SW 1271 (cell line): ENCODE measurements around the gene FAM83E.
A peak's percentile ranks its signal among the peaks of the same experiment; 100 is the strongest.
"Not testable (repeated sequence)": the region's sequence is repeated elsewhere in the genome, so short reads cannot be mapped to it uniquely, and the experiment has no call there.

Source experiments
- DNase-seq, 2 experiments: peaks; one replicate each; lab custom pipeline; 2025; lab: John Stamatoyannopoulos, UW

Gene FAM83E

DNA sequence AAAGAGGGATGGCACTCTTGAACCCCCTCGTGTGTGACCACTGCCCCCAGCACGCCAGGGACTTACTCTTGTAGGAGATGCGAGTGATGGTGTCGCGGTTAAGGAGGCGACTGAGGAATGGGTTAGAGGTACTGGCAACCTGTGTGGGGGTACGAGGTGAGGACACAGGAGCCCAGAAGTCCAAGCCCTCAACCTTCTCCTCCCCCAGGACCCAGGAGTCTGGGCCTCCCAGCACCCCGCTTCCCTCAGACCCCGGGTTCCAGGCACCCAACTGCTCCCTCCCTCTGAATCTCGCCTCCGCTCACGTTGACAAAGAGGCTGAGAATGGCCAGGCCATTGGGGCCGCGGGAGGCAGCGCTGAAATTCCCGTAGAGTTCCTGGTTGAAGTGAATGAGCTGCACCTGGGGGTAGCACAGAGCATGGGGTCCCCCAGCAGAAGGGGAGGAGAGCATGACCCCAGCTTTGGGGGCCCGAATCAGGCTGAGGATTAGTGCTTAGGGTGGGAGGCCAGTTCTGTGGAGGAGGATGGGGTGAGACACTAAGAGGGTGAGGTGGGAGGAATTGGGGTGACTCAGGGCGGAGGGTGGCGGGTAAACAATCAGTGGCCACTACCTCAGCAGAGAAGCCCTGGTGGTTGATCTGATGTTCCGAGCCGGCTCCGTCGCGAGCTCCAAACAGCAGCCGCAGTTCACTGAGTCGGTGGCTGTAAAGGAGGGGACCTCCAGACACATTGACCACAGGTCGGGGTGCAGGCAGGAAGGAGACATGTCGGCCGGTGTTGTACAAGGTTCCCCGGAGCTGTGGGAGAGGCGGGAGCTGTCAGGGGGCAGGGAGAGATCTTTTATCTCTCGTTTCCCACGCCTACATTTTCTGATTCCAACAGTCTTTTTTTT lies 24.9 kb upstream of the FAM83E start:
- no peak for DNase-seq

DNA sequence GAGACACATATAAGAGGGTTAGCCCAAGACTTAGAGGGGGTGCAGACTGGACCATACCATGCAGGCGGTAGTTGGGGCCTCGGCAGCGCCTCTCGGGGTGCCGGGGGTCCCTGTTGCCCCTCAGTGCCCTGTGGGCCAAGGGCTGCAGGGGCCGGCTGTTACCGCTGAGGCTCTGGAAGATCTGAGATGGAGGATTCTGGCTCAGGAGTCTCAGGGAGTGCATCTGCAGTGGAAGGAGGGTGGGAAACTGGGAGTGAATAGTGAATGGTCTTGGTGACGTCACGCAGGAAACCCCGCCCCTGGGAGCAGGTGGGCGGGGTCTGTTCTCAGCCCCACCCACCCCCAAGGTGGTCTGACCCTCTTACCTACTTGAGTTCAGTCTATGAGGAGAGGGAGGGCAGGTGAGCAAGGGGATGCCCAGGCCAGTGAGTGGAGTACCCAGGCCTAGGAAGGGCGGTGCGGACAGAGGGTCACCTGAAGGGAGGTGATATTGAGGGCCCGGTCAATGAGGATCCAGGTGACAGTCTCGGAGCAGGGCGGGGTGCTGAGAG lies 24.0 kb upstream of the FAM83E start:
- DNase-seq, result no peak

DNA sequence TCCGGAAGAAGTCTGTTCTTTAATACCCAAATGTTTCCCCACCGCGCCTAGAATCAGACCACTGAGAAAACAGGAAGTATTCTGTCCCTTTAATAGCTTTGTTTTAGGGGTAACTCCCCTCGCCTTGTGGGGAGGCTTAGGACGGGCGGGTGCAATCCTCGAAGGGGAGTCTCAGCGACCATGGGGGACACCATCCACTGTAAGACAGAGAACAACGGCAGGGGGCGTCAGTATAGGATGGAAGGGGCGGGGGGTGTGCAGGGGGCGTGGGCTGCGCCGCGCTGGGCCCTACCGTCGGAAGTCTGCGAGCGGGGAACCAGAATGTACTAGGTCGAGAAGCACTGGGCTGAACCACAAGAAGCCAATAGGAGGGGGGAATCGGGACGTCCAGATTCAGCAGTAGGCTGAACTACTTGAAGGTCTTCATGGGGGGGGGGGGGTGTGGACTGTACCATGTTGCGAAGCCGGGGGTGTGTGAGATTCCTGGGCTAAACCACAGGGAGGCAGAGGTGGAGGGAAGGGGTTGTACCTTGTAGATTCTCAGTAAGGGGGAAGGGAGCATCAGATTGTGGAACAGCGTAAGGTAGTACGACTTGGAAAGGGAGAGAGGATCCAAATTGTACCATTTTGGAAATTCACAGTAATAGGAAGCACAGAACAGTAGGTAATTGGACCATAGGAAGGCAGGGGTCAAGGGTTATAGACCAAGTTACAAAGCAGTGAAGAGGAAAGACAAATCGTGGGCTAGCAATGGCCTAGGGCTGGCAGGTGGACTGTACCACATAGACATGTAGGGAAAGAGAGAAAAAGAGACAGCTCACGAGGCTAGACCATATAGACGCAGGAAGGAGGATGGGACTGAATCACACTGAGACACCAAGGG lies 23.3 kb upstream of the FAM83E start:
- peak; percentile 51 to 86 for DNase-seq

DNA sequence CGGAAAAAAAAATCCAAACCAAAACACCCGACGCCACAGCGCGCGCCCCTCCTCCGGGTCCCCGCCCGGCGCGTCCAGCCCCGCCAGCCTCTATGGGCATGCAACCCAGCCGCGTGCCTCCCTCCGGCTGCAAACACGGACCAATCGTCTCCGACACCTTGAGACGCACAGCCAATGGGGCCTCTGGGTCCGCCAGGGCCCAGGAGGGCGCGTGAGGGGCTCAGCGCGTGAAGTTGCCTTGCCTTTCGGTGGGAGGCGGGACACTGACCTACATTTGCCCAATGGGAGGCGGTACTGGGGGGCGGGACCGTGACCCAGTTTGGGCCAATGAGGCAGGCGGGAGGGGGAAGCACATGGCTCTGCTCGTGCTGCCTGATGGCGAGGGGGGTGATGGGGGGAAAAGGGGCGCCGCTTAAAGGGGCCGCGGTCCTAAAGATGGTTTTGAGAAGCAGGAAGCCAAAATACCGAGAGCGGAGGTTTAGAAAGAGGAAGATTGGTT lies 22.6 kb upstream of the FAM83E start:
- DNase-seq, result peak; percentile 88 to 95

DNA sequence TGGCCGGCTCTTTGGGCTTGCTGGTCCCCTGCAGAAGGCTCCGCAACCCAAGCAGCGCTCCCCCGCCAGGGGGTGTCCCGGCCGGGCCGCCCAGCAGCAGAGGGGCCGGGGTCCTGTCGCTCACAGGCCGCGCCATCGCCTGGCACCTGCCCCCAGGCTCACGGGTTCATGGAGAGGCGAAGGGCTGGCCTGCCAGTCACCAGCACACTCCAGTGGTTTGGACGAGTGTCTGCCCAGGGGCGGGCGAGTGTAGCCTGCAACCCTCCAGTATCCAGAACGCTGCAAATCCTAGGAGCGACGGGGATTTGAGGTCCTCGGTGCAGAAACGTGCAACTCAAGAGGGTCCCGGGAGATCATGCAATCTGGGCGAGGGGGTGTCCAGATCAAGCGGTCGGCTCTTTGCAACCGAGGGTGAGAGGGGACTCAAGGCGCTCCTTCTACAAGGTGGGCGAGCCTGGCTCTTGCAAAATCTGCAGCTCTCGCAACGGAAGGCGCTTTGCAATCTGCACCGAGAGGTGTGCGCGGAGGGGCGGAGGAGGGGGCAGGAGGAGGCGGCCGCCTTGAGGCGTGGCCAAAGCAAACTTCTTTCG lies 22.1 kb upstream of the FAM83E start, which contains the start of gene DBP:
Gene DBP (minus strand): TSS at position 521 of the 590 bp plus-strand sequence. CDS start 385 bp downstream, at position 136.
- no peak for DNase-seq

DNA sequence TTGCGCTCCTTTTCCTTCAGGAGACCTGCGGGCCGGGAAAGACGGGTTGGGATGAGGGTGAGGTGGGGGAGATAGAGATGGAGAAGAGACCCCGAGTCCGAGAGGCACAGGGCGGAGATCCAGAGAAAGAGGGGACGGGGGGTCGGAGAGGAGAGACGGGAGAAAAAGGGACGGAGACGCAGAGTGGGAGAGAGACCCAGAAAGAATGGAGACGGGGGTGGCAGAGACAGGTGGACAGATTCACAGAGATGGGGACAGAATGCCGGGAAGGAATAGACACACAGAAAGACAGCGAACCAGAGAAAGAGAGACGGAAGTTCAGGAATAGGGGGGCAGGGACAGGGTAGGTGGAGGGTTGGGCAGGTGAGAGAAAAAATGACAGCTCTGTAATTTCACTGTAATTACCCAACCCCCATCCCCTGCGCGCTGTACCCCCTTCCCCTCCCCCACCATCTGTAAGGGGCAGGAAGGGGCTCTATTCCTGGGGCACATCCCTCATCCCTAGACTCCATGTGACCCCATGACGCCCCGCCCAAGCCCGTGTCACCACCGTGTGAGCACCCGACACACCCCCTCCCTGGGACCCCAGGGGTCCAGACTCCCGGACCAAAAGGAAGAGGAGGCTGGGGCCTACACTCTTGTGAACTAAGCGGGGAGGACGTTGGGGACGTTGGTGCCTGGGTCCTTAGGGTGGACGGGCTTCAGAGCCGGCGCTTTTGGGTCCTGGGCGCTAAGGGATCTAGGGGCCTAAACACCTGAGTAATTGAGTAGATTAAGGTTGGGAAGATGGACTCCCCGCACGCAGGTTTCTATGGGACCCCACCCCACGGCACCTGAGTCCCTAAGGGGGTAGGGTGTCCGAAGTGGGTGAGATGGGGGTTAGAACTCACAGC lies 21.3 kb upstream of the FAM83E start:
- DNase-seq, result no peak

DNA sequence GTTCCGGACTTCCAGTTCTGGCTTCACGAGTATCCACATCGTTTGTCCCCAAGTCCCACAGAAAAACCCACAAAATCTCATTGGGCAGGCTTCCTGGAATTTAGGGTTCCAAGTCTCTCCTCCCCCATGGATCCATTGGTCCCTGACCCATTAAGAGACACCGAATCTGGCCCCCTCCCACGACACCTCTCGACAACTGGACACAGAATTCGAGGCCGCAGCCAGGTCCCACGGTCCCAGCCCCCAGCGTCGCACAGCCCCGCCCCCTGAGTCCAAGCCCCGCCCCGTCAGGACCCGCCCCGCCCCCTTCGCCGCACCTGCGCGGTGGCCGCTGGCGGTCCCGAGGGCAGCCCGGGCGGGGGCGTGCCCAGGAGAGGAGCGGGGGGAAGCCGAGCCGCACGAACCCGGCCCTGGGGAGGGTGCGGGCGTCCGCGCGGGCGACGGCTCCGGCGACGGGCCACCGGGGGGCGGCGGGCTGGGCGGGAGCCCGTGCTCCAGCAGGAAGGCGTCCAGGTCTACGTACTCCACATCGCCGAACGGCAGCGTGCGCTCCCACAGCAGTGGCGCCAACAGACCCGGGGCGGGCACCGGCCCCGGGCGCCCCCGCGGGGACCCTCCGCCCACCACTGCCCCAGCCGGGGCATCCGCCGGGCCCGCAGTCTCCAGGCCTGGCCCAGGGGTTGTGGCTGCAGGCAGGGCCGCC lies 20.5 kb upstream of the FAM83E start:
- DNase-seq, result peak in 1 of 2 experiments; percentile 42

DNA sequence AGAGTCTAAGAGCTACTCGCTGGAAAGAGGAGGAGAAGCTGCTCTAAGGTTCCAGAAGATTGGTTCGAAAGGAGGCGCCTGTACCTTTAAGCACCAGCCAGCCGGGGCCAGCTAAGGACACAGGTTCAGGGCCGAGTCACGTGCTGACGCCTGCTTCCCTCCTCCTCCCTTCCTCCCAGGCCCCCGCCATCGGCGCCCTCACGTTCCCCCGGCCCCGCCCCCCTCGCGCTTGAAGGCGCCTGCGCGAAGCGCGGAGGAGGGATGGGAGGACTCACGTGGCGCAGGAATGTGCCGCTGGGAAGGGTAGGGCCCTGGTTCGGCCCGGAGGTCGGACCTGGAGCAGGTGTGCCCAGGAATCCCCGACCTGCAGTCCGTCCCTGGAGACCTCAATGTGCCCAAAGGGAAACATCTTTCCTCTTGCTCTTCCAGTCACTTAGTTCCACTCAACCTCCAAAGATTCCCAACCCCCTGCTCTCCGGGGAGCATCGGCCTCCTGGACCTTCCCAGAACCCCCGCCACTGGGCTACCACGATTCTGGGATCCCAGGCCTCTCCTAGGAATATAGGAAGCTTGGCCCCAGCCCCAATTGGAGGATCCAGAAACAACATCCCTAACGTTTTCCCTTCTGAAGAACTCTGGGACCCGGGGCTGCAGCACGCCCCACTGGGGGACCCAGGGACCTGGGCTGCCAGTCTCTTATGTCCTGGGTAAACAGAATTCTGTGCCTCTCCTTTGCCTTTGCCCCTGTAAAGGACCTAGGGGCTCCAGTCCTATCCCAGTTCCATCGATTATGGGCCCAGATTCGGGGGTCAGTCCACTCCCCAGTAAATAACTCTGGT lies 19.8 kb upstream of the FAM83E start:
- peak; percentile 82 to 92 for DNase-seq

DNA sequence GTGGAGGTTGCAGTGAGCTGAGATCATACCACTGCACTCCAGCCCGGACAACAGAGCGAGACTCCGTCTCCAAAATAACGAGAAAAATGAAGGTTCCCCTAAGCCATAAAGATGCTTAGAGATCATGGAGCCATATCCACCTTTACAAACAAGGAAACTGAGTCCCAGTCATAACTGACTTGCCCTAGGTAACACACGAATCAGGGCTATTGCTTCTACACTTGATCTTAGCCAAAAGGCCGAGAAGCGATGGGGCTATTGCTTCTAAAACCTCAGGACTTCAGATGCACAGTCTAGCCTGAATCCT lies 19.1 kb upstream of the FAM83E start:
- no peak for DNase-seq

DNA sequence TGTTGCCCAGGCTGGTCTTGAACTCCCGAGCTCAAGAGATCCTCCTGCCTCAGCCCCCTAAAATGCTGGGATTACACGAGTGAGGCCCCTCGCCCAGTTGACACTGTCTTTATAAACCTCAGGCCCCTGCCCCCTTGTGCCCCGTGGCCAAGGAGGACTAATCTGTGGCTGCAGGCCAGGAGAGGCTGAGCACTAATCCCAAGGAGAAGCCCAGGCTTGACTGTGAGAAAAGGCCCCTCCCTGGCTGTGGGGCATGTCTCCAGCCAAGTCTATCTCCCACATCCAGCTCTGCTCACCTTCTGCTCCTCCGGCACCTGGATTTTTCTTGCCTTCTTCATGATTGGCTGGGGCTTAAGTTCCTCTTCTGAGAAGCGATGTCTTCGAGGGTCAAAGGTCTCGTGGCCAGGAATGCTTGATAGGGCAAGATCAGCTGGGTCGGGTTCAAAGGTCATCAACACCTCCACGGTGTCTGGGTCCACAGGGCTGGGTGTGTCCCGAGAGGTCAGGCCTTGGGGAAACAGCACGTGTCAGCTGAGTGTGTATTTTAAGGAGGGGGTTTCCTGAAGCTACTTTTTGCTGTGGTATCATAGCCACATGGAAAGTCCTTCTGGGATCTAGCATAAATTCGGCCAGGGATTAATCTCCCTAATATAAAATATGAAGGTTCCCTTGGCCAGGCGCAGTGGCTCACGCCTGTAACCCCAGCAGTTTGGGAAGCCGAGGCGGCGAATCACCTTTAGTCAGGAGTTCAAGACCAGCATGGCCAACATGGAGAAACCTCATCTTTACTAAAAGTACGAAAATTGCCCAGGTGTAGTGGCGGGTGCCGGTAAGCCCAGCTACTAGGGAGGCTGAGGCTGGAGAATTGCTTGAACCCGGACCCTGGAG lies 18.5 kb upstream of the FAM83E start:
- no peak for DNase-seq

DNA sequence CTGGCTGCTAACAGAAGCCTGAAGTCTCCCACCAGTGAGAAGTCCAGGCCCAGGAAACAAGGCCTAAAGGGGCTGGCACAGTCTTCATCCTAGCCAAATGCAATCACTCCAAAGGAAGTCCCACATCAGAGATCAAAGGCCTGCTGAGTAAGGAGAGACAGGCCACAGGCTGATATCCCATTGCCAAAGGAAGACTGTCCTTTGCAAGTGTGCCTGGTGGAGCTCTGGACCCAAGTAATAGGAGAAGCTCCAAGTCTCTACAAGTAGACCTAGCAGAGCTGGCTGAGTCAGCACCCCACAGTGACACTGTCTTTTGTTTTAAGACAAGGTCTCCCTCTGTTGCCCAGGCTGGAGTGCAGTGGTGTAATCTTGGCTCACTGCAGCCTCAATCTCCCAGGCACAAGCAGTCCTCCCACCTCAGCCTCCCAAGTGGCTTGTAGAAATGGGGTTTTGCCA lies 17.8 kb upstream of the FAM83E start:
- no peak for DNase-seq

DNA sequence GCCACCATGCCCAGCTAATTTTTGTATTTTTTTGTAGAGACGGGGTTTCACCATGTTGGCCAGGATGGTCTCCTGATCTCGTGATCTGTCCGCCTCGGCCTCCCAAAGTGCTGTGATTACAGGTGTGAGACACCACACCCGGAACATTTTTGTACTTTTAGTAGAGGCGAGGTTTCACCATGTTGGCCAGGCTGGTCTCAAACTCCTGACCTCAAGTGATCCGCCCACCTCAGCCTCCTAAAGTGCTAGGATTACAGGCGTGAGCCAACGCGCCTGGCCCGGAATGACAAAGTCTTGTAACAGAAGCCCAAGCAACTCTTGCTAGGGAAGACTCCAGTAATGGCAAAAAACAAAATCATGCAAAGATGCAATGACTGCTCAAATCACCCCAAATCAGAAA lies 17.4 kb upstream of the FAM83E start:
- DNase-seq, result not testable (repeated sequence)

DNA sequence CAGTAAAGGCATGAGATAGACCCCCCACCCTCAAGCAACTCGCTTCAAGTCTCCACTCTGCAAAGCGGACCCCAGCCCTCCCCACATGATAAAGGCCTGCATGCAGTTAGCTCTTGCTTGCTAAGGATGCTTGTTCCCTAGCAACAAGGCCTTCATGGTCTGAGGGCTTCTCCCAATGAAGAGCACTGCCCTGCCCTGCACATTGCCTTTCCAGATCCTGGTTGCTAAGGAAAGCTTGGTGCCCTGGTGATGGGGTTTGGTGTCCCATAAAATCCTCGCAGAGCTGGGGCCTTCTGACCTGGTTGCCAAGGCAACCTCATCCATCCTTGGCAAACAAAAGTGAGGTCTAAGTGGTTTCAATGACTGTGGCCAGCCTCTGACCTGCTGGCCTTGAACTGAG lies 16.3 kb upstream of the FAM83E start:
- no peak for DNase-seq

DNA sequence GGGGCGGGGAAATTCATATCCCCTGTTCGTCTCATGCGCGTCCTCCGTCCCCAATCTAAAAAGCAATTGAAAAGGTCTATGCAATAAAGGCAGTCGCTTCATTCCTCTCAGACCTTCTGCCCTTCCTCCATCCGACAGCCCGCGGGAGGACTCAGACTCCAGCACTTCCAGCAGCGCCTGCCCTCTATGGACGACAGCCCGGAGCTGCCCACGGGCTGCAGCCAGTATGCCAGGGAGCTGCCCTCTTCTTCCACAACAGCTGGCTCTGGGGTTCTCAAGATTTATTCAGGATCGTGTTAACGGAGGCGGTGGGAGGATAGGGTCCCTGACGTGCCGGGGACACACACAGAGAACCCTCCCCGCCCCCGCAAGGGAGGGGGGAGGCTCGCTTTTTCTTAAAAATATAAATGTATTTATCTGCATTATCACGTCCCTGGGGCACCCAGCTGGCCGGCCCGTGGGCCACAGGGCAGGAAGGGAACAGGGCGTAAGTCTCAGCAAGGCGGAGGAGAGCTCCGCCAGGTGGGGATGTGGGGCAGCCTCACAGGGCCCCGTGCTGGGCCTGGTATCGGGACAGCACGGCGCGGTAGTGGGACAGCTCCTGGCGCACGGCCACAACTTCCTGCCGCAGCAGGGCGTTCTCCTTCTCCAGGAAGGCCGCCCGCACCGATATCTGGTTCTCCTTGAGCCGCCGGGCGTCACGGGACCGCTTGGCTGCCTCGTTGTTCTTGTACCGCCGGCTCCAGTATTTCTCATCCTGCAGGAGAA lies 15.6 kb upstream of the FAM83E start:
- no peak for DNase-seq

DNA sequence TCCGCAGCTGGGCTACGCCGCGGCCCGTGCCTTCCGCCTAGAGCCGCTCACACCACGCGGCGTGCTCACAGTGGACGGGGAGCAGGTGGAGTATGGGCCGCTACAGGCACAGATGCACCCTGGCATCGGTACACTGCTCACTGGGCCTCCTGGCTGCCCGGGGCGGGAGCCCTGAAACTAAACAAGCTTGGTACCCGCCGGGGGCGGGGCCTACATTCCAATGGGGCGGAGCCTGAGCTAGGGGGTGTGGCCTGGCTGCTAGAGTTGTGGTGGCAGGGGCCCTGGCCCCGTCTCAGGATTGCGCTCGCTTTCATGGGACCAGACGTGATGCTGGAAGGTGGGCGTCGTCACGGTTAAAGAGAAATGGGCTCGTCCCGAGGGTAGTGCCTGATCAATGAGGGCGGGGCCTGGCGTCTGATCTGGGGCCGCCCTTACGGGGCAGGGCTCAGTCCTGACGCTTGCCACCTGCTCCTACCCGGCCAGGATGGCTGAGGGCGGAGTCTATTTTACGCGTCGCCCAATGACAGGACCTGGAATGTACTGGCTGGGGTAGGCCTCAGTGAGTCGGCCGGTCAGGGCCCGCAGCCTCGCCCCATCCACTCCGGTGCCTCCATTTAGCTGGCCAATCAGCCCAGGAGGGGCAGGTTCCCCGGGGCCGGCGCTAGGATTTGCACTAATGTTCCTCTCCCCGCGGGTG lies 14.9 kb upstream of the FAM83E start:
- DNase-seq, result no peak

DNA sequence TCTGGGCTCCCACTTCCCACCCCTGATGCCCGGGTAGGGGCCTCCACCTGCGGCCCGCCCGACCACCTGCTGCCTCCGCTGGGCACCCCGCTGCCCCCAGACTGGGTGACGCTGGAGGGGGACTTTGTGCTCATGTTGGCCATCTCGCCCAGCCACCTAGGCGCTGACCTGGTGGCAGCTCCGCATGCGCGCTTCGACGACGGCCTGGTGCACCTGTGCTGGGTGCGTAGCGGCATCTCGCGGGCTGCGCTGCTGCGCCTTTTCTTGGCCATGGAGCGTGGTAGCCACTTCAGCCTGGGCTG lies 14.4 kb upstream of the FAM83E start:
- DNase-seq, result no peak
